ENCODE data around the gene PXT1.

The PXT1 gene

DNA sequence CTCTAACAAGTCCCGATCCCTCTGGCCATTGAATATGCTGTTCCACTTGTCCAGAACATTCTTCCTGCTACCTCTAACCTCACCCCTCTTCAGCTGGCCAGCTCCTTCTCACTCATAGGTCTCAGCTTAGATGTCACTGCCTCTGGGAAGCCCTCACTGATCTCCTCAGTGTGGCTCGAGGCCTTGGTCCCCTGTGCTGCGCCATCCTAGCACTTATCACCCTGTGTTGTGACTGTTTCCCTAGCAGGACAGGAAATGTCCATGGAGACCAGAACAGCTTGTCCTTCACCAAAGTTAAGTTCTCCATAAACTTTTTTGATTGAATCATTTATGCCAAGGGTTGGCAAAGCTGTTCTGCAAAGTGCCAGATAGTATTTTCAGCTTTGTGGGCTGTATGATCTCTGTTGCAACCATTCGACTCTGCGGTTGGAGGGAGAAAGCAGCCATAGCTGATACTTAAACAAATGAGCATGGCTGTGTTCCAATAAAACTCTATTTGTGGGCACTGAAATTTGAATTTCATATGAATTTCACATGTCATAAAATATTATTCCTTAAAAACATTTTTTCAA lies 99.5 kb downstream of the PXT1 start:
- DNase-seq, result no peak

DNA sequence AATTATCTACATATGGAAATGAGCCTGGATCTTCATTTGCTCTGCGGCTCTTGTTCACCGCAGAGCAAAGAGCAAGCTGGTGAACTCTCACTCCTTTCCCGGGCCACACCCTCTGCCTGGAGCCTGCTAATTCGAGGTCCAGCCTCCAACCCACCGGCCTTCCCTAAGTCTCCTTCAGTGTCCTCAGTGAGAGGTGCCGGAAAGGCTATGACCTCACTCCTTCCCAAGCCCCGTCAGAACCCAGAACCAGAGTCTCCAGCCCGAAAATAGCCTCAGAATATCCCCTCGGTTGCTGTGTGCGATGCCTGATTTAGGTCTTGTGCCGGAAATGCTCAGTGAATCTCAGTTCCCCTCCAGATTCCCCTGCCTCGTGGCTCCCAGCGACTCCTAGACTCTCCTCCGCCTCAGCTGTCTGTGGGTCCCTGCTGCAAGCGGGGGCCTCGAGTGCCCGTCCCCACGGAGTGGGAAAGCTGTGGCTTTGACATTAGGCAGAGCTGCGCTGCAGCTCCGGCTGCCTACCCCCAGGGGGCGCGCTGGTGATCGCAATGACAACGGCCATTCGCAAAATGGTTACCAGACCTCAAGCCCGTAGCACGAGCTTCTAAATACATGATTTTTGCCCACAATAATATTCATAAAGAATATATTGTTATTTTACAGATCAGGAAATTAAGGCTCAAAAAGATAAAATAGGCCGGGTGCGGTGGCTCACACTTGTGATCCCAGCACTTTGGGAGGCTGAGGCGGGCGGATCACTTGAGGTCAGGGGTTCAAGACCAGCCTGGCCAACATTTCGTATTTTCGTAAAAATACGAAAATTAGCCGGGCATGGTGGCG lies 101.8 kb downstream of the PXT1 start:
- peak; percentile 83 for DNase-seq
